Stimulated activated naive CD8-positive, alpha-beta T cell treated with anti-CD3 and anti-CD28 coated beads, Interleukin-15, amount 100 ng/mL, for 72 hours (primary cell): ENCODE results near the gene GYG2.
A peak's percentile ranks its signal among the peaks of the same experiment; 100 is the strongest.

Experiments used
- ATAC-seq: fragments of 150-1000 bp; cut with Tn5 transposase; 2 replicates; pipeline ENCODE4 v1.10.0; 2021; ENCODE audit warnings: mild to moderate bottlenecking, moderate library complexity
- DNase-seq, 2 donors: peaks; one replicate each; pipeline ENCODE4 v3.0.0; 2021 to 2022
- H3K27ac Mint-ChIP-seq, 2 donors: one replicate each; pipeline ENCODE4 v1.8.0; 2022; ENCODE audit warnings: mild to moderate bottlenecking in 2 of 2, mixed read lengths in 2 of 2, moderate library complexity in 2 of 2
- H3K27me3 Mint-ChIP-seq: one replicate; pipeline ENCODE4 v1.8.0; 2022; ENCODE audit warnings: mixed read lengths
- H3K4me1 Mint-ChIP-seq: one replicate; pipeline ENCODE4 v1.8.0; 2022; ENCODE audit warnings: mild to moderate bottlenecking, mixed read lengths
- H3K4me3 Mint-ChIP-seq, 2 donors: one replicate each; pipeline ENCODE4 v1.8.0; 2022; ENCODE audit warnings: mild to moderate bottlenecking in 2 of 2, mixed read lengths in 2 of 2, moderate library complexity in 1 of 2
- H3K9me3 Mint-ChIP-seq, 2 donors: one replicate each; pipeline ENCODE4 v1.8.0; 2022; ENCODE audit warnings: mixed read lengths in 2 of 2

The GYG2 gene

GRCh38 chrX:2831471-2832228 lies 2.9 kb downstream of the GYG2 start:
- DNase-seq = no peak
- peaks cover 0 to 9% of the 10 kb centered on the region in 2 donors for H3K9me3 Mint-ChIP-seq
- no peak overlapping the region for H3K27ac Mint-ChIP-seq
- no peak for ATAC-seq
- H3K27me3 Mint-ChIP-seq = peaks cover 23% of the 10 kb centered on the region
- H3K4me1 Mint-ChIP-seq = no peaks in the 10 kb centered on the region
- peak overlapping the region in 1 of 2 donors; percentile 53 for H3K4me3 Mint-ChIP-seq

GRCh38 chrX:2837961-2838360 lies 9.2 kb downstream of the GYG2 start:
- H3K4me3 Mint-ChIP-seq = no peak overlapping the region
- H3K9me3 Mint-ChIP-seq = peaks cover 9 to 27% of the 10 kb centered on the region in 2 donors
- no peak overlapping the region for H3K27ac Mint-ChIP-seq
- H3K4me1 Mint-ChIP-seq = peaks cover 5% of the 10 kb centered on the region
- DNase-seq (no peak), ATAC-seq (no peak)
- H3K27me3 Mint-ChIP-seq = peaks cover 17% of the 10 kb centered on the region

- Mint-ChIP-seq H3K9me3 (peaks cover 9 to 21% of the 10 kb centered on the region in 2 donors), H3K27ac (peak overlapping the region in 1 of 2 donors; percentile 2), H3K4me3 (no peak overlapping the region), H3K4me1 (peaks cover 5% of the 10 kb centered on the region), H3K27me3 (peaks cover 17% of the 10 kb centered on the region)
- DNase-seq (no peak), ATAC-seq (no peak)
Measured at GRCh38 chrX:2840961-2841360, 12.2 kb downstream of the GYG2 start.

- Mint-ChIP-seq H3K27me3 (peaks cover 17% of the 10 kb centered on the region), H3K4me3 (no peak overlapping the region), H3K27ac (no peak overlapping the region), H3K9me3 (peaks cover 9 to 17% of the 10 kb centered on the region in 2 donors), H3K4me1 (peaks cover 5% of the 10 kb centered on the region)
- no peak for DNase-seq
- no peak for ATAC-seq
Measured at GRCh38 chrX:2841537-2841936, 12.8 kb downstream of the GYG2 start.

GRCh38 chrX:2846992-2847391 lies 18.3 kb downstream of the GYG2 start:
- Mint-ChIP-seq H3K4me3 (no peak overlapping the region), H3K27ac (no peak overlapping the region), H3K27me3 (no peaks in the 10 kb centered on the region), H3K4me1 (no peaks in the 10 kb centered on the region), H3K9me3 (no peaks in the 10 kb centered on the region)
- ATAC-seq = no peak
- DNase-seq = no peak

GRCh38 chrX:2848871-2849301 lies 20.2 kb downstream of the GYG2 start:
- H3K9me3 Mint-ChIP-seq = no peaks in the 10 kb centered on the region
- no peaks in the 10 kb centered on the region for H3K27me3 Mint-ChIP-seq
- DNase-seq (no peak), ATAC-seq (no peak)
- no peak overlapping the region for H3K27ac Mint-ChIP-seq
- no peak overlapping the region for H3K4me3 Mint-ChIP-seq
- no peaks in the 10 kb centered on the region for H3K4me1 Mint-ChIP-seq

- Mint-ChIP-seq H3K27me3 (no peaks in the 10 kb centered on the region), H3K9me3 (no peaks in the 10 kb centered on the region), H3K4me1 (no peaks in the 10 kb centered on the region), H3K27ac (no peak overlapping the region), H3K4me3 (no peak overlapping the region)
- DNase-seq (no peak), ATAC-seq (no peak)
Measured at GRCh38 chrX:2854918-2855317, 26.2 kb downstream of the GYG2 start.

GRCh38 chrX:2855761-2856160 lies 27.0 kb downstream of the GYG2 start:
- no peak for ATAC-seq
- Mint-ChIP-seq H3K4me1 (no peaks in the 10 kb centered on the region), H3K27me3 (no peaks in the 10 kb centered on the region), H3K4me3 (no peak overlapping the region), H3K27ac (no peak overlapping the region), H3K9me3 (no peaks in the 10 kb centered on the region)
- no peak for DNase-seq

- H3K27me3 Mint-ChIP-seq = no peaks in the 10 kb centered on the region
- ATAC-seq (no peak), DNase-seq (no peak)
- H3K4me3 Mint-ChIP-seq = no peak overlapping the region
- no peaks in the 10 kb centered on the region for H3K9me3 Mint-ChIP-seq
- H3K4me1 Mint-ChIP-seq = no peaks in the 10 kb centered on the region
- H3K27ac Mint-ChIP-seq = no peak overlapping the region
Measured at GRCh38 chrX:2857566-2857965, 28.8 kb downstream of the GYG2 start.

- Mint-ChIP-seq H3K27ac (no peak overlapping the region), H3K27me3 (no peaks in the 10 kb centered on the region), H3K9me3 (no peaks in the 10 kb centered on the region), H3K4me3 (no peak overlapping the region), H3K4me1 (no peaks in the 10 kb centered on the region)
- no peak for DNase-seq
- no peak for ATAC-seq
Measured at GRCh38 chrX:2859197-2859797, 30.6 kb downstream of the GYG2 start.

GRCh38 chrX:2862404-2862803 lies 33.7 kb downstream of the GYG2 start:
- no peak for ATAC-seq
- H3K27ac Mint-ChIP-seq = no peak overlapping the region
- no peaks in the 10 kb centered on the region for H3K4me1 Mint-ChIP-seq
- H3K4me3 Mint-ChIP-seq = no peak overlapping the region
- DNase-seq = no peak
- H3K9me3 Mint-ChIP-seq = no peaks in the 10 kb centered on the region
- no peaks in the 10 kb centered on the region for H3K27me3 Mint-ChIP-seq

- no peak for DNase-seq
- ATAC-seq = no peak
Measured at GRCh38 chrX:2863646-2864045, 34.9 kb downstream of the GYG2 start.

GRCh38 chrX:2867206-2867605 lies 38.5 kb downstream of the GYG2 start:
- H3K4me1 Mint-ChIP-seq = no peaks in the 10 kb centered on the region
- H3K27ac Mint-ChIP-seq = no peak overlapping the region
- H3K4me3 Mint-ChIP-seq = no peak overlapping the region
- no peaks in the 10 kb centered on the region for H3K9me3 Mint-ChIP-seq
- no peak for ATAC-seq
- no peaks in the 10 kb centered on the region for H3K27me3 Mint-ChIP-seq
- DNase-seq = no peak

More at GRCh38 chrX:2863646-2864045, 34.9 kb downstream of the GYG2 start:
- Mint-ChIP-seq H3K27me3 (no peaks in the 10 kb centered on the region), H3K4me1 (no peaks in the 10 kb centered on the region), H3K27ac (no peak overlapping the region), H3K4me3 (no peak overlapping the region), H3K9me3 (no peaks in the 10 kb centered on the region)

GRCh38 chrX:2870650-2871049 lies 41.9 kb downstream of the GYG2 start:
- H3K9me3 Mint-ChIP-seq = no peaks in the 10 kb centered on the region
- no peaks in the 10 kb centered on the region for H3K27me3 Mint-ChIP-seq
- H3K27ac Mint-ChIP-seq = no peak overlapping the region
- no peak for ATAC-seq
- no peak overlapping the region for H3K4me3 Mint-ChIP-seq
- DNase-seq = no peak
- no peaks in the 10 kb centered on the region for H3K4me1 Mint-ChIP-seq

GRCh38 chrX:2871831-2872230 lies 43.1 kb downstream of the GYG2 start:
- H3K4me3 Mint-ChIP-seq = no peak overlapping the region
- H3K4me1 Mint-ChIP-seq = no peaks in the 10 kb centered on the region
- ATAC-seq = no peak
- no peak for DNase-seq
- no peaks in the 10 kb centered on the region for H3K9me3 Mint-ChIP-seq
- no peaks in the 10 kb centered on the region for H3K27me3 Mint-ChIP-seq
- no peak overlapping the region for H3K27ac Mint-ChIP-seq

GRCh38 chrX:2872671-2873277 lies 44.0 kb downstream of the GYG2 start:
- H3K4me1 Mint-ChIP-seq = no peaks in the 10 kb centered on the region
- no peak for DNase-seq
- H3K27me3 Mint-ChIP-seq = no peaks in the 10 kb centered on the region
- no peak overlapping the region for H3K4me3 Mint-ChIP-seq
- ATAC-seq = no peak
- no peak overlapping the region for H3K27ac Mint-ChIP-seq
- no peaks in the 10 kb centered on the region for H3K9me3 Mint-ChIP-seq
